OCI-LY3 (cell line): ENCODE data around the gene MOGAT2.

Source experiments
- CTCF ChIP-seq: fragments of 200-600, 300-600 bp; sonication (generic); IDR thresholded peaks from 2 replicates; pipeline ENCODE4 v1.5.1; 2014; ENCODE audit warnings: antibody characterized with exemption, low read length, low read depth
- EZH2phosphoT487 ChIP-seq: fragments of 200-600 bp; shearing (Covaris generic); IDR thresholded peaks from 2 replicates; pipeline ENCODE4 v1.6.1; 2018; ENCODE audit warnings: antibody characterized with exemption, mixed run types, low read depth

DNA sequence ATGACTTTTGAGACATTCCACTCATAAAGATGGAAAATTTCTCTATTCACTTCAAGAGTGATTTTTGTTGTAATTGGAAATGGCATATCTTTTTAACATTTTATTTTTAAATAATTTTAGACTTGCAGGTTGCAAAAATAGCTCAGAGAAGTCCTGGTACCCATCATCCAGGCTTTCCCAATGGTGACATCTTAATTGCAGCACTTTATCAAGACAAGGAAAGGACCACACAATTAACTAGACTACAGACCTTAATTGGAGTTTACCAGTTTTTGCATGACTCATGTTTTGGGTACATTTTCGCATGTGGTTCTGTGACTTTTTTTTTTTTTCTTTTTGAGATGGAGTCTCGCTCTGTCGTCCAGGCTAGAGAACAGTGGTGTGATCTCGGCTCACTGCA is 25.8 kb upstream of the MOGAT2 start:
- TF ChIP-seq CTCF (no peak), EZH2phosphoT487 (no peak)
